Spinal cord (tissue), 10 donors: ENCODE data around the gene ZNF414. TPM values are rescaled to one million over a fixed set of nuclear protein-coding genes. Genes with fewer than 3 reads are reported as not detected.
"Not testable (repeated sequence)": the region's sequence is repeated elsewhere in the genome, so short reads cannot be mapped to it uniquely, and the experiment has no call there.

Experiments used
- DNase-seq, 6 donors: peaks; one replicate each; pipeline versions ENCODE4 v3.0.0 to v3.0.0-alpha.2; 2013 to 2015; ENCODE audit warnings: low spot score in 6 of 6, low read depth in 4 of 6
- H3K27ac ChIP-seq: one replicate; pipeline ENCODE4 v1.5.1; 2013; ENCODE audit warnings: low read depth, low read length, control low read depth
- H3K27me3 ChIP-seq: one replicate; pipeline ENCODE4 v1.6.1; 2013; ENCODE audit warnings: low read length; ENCODE audit not compliant: control insufficient read depth, insufficient read depth
- H3K36me3 ChIP-seq: one replicate; pipeline ENCODE4 v1.6.1; 2013; ENCODE audit warnings: low read length; ENCODE audit not compliant: control insufficient read depth, insufficient read depth
- H3K4me1 ChIP-seq: one replicate; pipeline ENCODE4 v1.6.1; 2013; ENCODE audit warnings: low read length; ENCODE audit not compliant: control insufficient read depth, insufficient read depth
- H3K4me3 ChIP-seq: one replicate; pipeline ENCODE4 v1.5.1; 2013; ENCODE audit warnings: low read depth, low read length, control low read depth
- H3K9me3 ChIP-seq: one replicate; pipeline ENCODE4 v1.6.1; 2013; ENCODE audit warnings: low read length; ENCODE audit not compliant: control insufficient read depth, insufficient read depth
- WGBS: methylation state at CpG from one replicate; pipeline ENCODE4 v1.1.5; 2013; ENCODE audit warnings: missing lambda C conversion rate; ENCODE audit not compliant: insufficient coverage; 5-methylcytosine and 5-hydroxymethylcytosine counted together
- polyA plus RNA-seq, 2 donors: library from polyadenylated mRNA; unstranded; fragments of 120-200 nt; gene quantifications; one replicate each; pipeline ENCODE4 v1.2.1, GENCODE V29; 2013; ENCODE audit not compliant: insufficient read length in 2 of 2
- total RNA-seq, 2 donors: library from RNA; depleted of rRNA in 1 of 2; stranded (reverse); fragments of 120-200 nt in 1 of 2; fragments of >200 nt in 1 of 2; gene quantifications; one replicate each; pipeline versions ENCODE4 v1.2.3 to v1.2.4, GENCODE V29; 2013 to 2014
- donor health status: healthy.

Gene ZNF414
- total and polyA plus RNA-seq, 4 donors = 5.4 to 51.0 (median 21.1) TPM

GRCh38 chr19:8526345-8527091, 12.6 kb upstream of the ZNF414 start:
- Histone ChIP-seq H3K36me3 (peaks cover 8% of the 10 kb centered on the region), H3K4me1 (peaks cover 20% of the 10 kb centered on the region), H3K9me3 (no peaks in the 10 kb centered on the region), H3K27ac (peak overlapping the region; percentile 95), H3K27me3 (no peaks in the 10 kb centered on the region), H3K4me3 (peak overlapping the region; percentile 61)
- WGBS = 4% methylated on average over 48 of the region's 57 CpGs
- peak; percentile 83 to 99 (median 91) for DNase-seq

GRCh38 chr19:8525401-8525684, 11.4 kb upstream of the ZNF414 start:
- Histone ChIP-seq H3K27me3 (no peaks in the 10 kb centered on the region), H3K9me3 (no peaks in the 10 kb centered on the region), H3K4me1 (peaks cover 20% of the 10 kb centered on the region), H3K4me3 (peak overlapping the region; percentile 52), H3K27ac (peak overlapping the region; percentile 95), H3K36me3 (peaks cover 6% of the 10 kb centered on the region)
- no peak for DNase-seq
- 4% methylated on average over 15 of the region's 15 CpGs for WGBS

- Histone ChIP-seq H3K27me3 (no peaks in the 10 kb centered on the region), H3K27ac (no peak overlapping the region), H3K4me1 (peaks cover 3% of the 10 kb centered on the region), H3K9me3 (no peaks in the 10 kb centered on the region), H3K36me3 (no peaks in the 10 kb centered on the region), H3K4me3 (no peak overlapping the region)
- 93% methylated on average over 6 of the region's 6 CpGs for WGBS
- DNase-seq = no peak
Observed at GRCh38 chr19:8519388-8519787, 5.4 kb upstream of the ZNF414 start.

- no peak overlapping the region for H3K4me3 ChIP-seq
- no peak overlapping the region for H3K27ac ChIP-seq
- no peaks in the 10 kb centered on the region for H3K36me3 ChIP-seq
- H3K4me1 ChIP-seq = peaks cover 8% of the 10 kb centered on the region
- no peaks in the 10 kb centered on the region for H3K27me3 ChIP-seq
- H3K9me3 ChIP-seq = no peaks in the 10 kb centered on the region
- DNase-seq = no peak
- 93% methylated on average over 9 of the region's 11 CpGs for WGBS
Observed at GRCh38 chr19:8518536-8518935, 4.6 kb upstream of the ZNF414 start.

- H3K36me3 ChIP-seq = peaks cover 3% of the 10 kb centered on the region
- H3K4me1 ChIP-seq = peaks cover 15% of the 10 kb centered on the region
- no peak overlapping the region for H3K27ac ChIP-seq
- no peaks in the 10 kb centered on the region for H3K27me3 ChIP-seq
- DNase-seq = no peak
- no peaks in the 10 kb centered on the region for H3K9me3 ChIP-seq
- 73% methylated on average over 7 of the region's 10 CpGs for WGBS
- no peak overlapping the region for H3K4me3 ChIP-seq
Observed at GRCh38 chr19:8517551-8518442, 3.8 kb upstream of the ZNF414 start.

DNA sequence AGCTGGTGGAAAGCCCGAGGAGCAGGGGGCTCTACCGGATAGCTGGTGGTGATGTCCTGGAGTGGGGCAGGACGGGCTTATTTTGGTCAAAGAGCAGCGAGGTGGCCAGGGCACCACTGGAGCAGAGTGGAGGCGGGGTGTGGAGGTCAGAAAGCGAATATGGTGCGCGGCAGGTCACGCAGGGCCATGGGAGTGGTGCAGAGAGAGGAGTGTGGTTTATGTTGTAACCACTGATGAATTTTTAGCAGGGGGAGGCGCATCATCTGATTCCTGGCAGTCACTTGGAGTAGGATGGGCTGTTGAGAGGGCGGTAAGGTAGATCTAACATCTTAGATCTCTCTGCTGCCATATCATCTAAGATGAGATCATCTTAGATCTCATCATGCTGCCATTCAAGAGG, 1.4 kb upstream of the ZNF414 start:
- Histone ChIP-seq H3K27ac (no peak overlapping the region), H3K4me3 (no peak overlapping the region), H3K36me3 (peaks cover 28% of the 10 kb centered on the region), H3K4me1 (peaks cover 26% of the 10 kb centered on the region), H3K9me3 (no peaks in the 10 kb centered on the region), H3K27me3 (no peaks in the 10 kb centered on the region)
- 65% methylated on average over 9 of the region's 11 CpGs for WGBS
- DNase-seq = no peak

- H3K27me3 ChIP-seq, DNase-seq, H3K9me3 ChIP-seq: not testable (repeated sequence)
- peak overlapping the region; percentile 92 for H3K27ac ChIP-seq
- 87% methylated on average over 17 of the region's 21 CpGs for WGBS
- H3K4me1 ChIP-seq = peaks cover 26% of the 10 kb centered on the region
- peak overlapping the region; percentile 48 for H3K4me3 ChIP-seq
- peaks cover 31% of the 10 kb centered on the region for H3K36me3 ChIP-seq
Observed at GRCh38 chr19:8514505-8515009, 590 bp upstream of the ZNF414 start.

DNA sequence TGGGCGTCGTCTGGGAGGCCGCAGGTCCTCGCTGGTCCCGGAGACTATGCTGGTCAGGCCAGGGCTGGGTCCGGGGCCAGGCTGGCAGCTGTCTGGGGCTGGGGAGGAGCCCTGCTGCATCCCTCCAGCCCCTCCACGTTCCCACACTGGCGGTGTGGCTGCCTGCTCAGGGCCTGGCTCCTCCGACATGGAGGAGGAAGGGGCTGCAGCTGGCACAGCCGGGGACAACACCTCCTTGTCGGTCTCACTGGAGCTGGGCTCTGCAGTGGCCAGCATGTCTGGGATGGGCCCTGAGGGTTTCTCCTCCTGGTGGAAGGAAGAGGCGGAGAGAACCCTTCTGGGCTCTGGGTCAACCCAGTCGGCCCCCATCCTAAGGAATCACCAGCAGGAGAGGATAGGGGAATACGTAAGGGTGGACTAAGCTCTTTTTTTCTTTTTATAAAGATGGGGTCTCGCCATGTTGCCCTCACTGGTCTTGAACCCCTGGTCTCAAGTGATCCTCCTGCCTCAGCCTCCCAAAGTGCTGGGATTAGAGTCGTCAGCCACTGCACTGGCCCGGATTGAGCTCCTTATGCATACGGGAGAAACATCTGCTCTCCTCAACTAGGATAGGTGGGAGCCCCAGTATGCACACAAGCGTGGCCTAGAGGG, 806 bp downstream of the ZNF414 start:
- Histone ChIP-seq H3K27me3 (no peaks in the 10 kb centered on the region), H3K4me1 (peaks cover 26% of the 10 kb centered on the region), H3K27ac (peak overlapping the region; percentile 92), H3K36me3 (peaks cover 40% of the 10 kb centered on the region), H3K9me3 (no peaks in the 10 kb centered on the region), H3K4me3 (peak overlapping the region; percentile 48)
- 63% methylated on average over 17 of the region's 19 CpGs for WGBS
- DNase-seq = no peak

DNA sequence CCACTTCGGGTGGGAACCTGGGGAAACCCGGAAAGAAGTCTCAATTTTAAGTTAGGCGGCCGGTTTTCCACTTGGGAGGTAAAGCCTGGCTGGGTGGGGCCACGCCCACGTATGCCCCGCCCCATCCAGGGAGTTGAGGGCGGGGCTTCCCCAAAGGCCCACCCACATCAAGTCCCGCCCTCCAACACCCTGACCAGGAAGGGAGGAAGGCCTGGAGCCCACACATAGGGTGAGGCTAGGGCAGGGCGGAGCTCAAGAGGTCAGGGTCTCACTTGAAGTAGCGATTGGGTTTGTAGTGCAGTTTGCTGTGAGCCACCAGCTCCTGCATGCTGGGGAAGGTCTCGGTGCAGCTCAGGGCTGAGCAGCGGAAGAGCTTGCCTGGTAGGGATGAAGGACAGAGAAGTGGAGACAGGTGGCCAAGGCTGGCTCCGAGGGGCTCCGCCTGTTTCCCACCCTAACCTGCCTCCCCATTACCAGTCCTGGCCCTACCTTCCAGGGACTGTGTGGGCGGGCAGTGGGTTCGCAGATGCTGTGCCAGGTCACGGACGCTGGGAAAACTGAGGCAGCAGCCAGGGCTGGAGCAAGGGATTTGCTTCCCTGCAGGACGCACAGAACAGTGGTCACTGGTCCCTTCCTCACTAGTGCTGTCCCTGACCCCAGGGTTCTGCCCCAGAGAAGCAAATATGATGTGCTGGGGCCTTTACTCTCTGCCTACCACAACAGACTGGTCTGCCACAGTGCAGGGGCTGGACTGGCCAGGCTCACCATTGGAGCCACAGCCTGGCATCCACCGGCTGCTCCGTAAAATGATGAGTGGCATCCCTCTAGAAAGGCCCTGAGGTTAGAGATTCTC, 1.6 kb downstream of the ZNF414 start:
- no peak overlapping the region for H3K4me3 ChIP-seq
- 89% methylated on average over 14 of the region's 22 CpGs for WGBS

More for the DNA sequence above, 1.6 kb downstream of the ZNF414 start:
- DNase-seq = no peak
- no peaks in the 10 kb centered on the region for H3K9me3 ChIP-seq
- no peaks in the 10 kb centered on the region for H3K27me3 ChIP-seq
- peaks cover 26% of the 10 kb centered on the region for H3K4me1 ChIP-seq
- peaks cover 47% of the 10 kb centered on the region for H3K36me3 ChIP-seq
- H3K27ac ChIP-seq = no peak overlapping the region
